Endothelial cell of umbilical vein (primary cell): Measurements from ENCODE around the gene RANBP1.

Experiments
- EZH2 ChIP-seq: IDR thresholded peaks from 2 replicates; pipeline ENCODE4 v1.6.1; 2012; ENCODE audit warnings: borderline replicate concordance, low read depth, mild to moderate bottlenecking, moderate library complexity, low read length, inconsistent platforms; ENCODE audit not compliant: severe bottlenecking
- FOS ChIP-seq: IDR thresholded peaks from 2 replicates; pipeline ENCODE4 v1.6.1; 2011; ENCODE audit warnings: mild to moderate bottlenecking, low read length, moderate library complexity, borderline replicate concordance; ENCODE audit not compliant: insufficient read depth
- GATA2 ChIP-seq: IDR thresholded peaks from 2 replicates; pipeline ENCODE4 v1.7.0; 2011; ENCODE audit warnings: low read depth, mild to moderate bottlenecking, moderate library complexity, mixed read lengths, low read length; ENCODE audit not compliant: insufficient read length, insufficient read depth
- JUN ChIP-seq: IDR thresholded peaks from 2 replicates; pipeline ENCODE4 v1.6.1; 2011; ENCODE audit warnings: borderline replicate concordance, low read depth; ENCODE audit not compliant: insufficient read length, insufficient read depth
- MYC ChIP-seq: IDR thresholded peaks from one replicate; pipeline ENCODE4 v1.6.1; 2011; ENCODE audit warnings: mild to moderate bottlenecking, low read depth, low read length
- POLR2A ChIP-seq: IDR thresholded peaks from 2 replicates; pipeline ENCODE4 v1.6.1; 2012; ENCODE audit warnings: low read depth, mild to moderate bottlenecking, control low read depth, low read length
- POLR2AphosphoS5 ChIP-seq: IDR thresholded peaks from 2 replicates; pipeline ENCODE4 v1.6.1; 2012; ENCODE audit warnings: low read depth, mild to moderate bottlenecking, control low read depth, low read length, moderate library complexity; ENCODE audit not compliant: insufficient read depth
- TF ChIP-seq, protein P1 (sequence below), 2 donors: IDR thresholded peaks; 1 replicate in 1 of 2; 2 replicates in 1 of 2; pipeline ENCODE4 v1.5.1; 2011; ENCODE audit warnings: low read length in 2 of 2, mild to moderate bottlenecking in 2 of 2, moderate library complexity in 2 of 2, control low read depth in 1 of 2, inconsistent platforms in 1 of 2, low read depth in 1 of 2; ENCODE audit not compliant: insufficient read depth in 1 of 2; ENCODE audit errors: extremely low read depth in 1 of 2
- TF ChIP-seq, protein P2 (sequence below): IDR thresholded peaks from 2 replicates; pipeline ENCODE4 v1.6.1; 2011; ENCODE audit not compliant: insufficient read depth, insufficient read length

DNA sequence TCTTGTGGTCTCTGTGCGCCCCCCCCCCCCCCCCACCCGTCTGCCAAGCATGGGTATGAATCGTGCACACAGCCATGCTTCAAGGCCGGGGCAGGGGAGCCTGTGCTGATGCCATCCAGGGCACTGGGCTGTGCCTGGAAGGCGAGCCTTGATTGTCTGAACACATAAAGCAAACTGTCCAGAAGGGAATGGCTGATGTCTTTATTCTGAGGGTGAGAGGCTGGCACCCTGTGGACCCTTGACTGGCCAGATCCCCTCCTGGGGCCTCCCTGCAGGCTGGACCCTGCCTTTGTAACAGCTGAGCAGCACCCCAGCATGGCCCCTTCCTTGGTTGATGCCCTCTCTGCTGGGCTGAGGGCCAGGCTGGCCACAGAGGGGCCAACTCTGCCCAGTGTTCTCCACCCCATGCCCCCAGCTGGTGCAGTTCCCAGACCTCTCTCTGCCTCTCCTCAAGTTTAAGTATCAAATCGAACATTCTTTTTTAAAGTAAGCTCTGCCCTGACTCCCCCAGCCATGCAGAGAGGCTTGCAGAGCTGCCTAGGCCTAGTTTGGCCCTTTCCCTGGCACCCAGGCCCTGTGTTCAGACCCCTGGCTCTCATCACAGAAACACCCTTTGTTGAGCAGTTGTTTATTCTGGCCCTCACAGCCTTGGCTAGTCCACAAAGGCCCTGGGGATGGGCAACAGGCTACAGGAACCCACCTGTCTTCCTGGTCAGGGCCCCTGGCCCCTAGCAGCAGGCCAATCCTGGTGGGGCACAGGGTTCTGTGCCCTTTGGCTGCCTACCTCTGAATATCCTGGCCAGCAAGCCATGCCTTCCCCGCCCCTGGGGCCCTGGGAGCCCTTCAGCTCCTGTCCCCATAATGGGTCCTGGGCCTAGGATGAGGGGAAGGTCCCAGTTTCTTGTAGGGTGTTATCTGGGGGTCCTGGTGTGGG, 3.9 kb upstream of the RANBP1 start:
- TF ChIP-seq, protein P1, sequence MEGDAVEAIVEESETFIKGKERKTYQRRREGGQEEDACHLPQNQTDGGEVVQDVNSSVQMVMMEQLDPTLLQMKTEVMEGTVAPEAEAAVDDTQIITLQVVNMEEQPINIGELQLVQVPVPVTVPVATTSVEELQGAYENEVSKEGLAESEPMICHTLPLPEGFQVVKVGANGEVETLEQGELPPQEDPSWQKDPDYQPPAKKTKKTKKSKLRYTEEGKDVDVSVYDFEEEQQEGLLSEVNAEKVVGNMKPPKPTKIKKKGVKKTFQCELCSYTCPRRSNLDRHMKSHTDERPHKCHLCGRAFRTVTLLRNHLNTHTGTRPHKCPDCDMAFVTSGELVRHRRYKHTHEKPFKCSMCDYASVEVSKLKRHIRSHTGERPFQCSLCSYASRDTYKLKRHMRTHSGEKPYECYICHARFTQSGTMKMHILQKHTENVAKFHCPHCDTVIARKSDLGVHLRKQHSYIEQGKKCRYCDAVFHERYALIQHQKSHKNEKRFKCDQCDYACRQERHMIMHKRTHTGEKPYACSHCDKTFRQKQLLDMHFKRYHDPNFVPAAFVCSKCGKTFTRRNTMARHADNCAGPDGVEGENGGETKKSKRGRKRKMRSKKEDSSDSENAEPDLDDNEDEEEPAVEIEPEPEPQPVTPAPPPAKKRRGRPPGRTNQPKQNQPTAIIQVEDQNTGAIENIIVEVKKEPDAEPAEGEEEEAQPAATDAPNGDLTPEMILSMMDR (IDR thresholded peaks at IDR 0.05; ENCODE audit: extremely low read depth in 1 of 2, insufficient read depth in 1 of 2, low read depth in 1 of 2, low read length in 2 of 2): no peak
- TF ChIP-seq POLR2AphosphoS5: peak; percentile 16
- no peak for TF ChIP-seq EZH2
- TF ChIP-seq GATA2: no peak
- TF ChIP-seq MYC: no peak
- TF ChIP-seq, protein P2, sequence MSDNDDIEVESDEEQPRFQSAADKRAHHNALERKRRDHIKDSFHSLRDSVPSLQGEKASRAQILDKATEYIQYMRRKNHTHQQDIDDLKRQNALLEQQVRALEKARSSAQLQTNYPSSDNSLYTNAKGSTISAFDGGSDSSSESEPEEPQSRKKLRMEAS: no peak
- TF ChIP-seq FOS: no peak
- TF ChIP-seq POLR2A: no peak
- TF ChIP-seq JUN: no peak
